Stimulated activated CD4-positive, alpha-beta T cell treated with anti-CD3 and anti-CD28 coated beads, Interleukin-12 subunit alpha, Interleukin-12 subunit beta, amount 100 ng/mL, for 24 hours (primary cell): ENCODE results near the gene ENO2.
A peak's percentile ranks its signal among the peaks of the same experiment; 100 is the strongest.

ENCODE experiments used
- DNase-seq, 2 experiments: peaks; one replicate each; pipeline ENCODE4 v3.0.0-alpha.2; 2020; ENCODE audit warnings: low read depth in 2 of 2

The ENO2 gene

GRCh38 chr12:6948873-6949594 lies 34.7 kb downstream of the ENO2 start:
- DNase-seq: no peak

- no peak for DNase-seq
Observed at GRCh38 chr12:6950401-6950801, 36.0 kb downstream of the ENO2 start.

GRCh38 chr12:6950811-6951540 lies 36.6 kb downstream of the ENO2 start, which contains the start of gene PTPN6:
PTPN6 (plus strand) TSS chr12:6951356; CDS start chr12:6951513, 157 bp downstream.
- DNase-seq: peak in 1 of 2 experiments; percentile 59

- DNase-seq: no peak
Observed at GRCh38 chr12:6951551-6952120, 37.3 kb downstream of the ENO2 start.

- no peak for DNase-seq
Observed at GRCh38 chr12:6952121-6952862, 37.9 kb downstream of the ENO2 start.

- DNase-seq: no peak
Observed at GRCh38 chr12:6952863-6953441, 38.6 kb downstream of the ENO2 start.

- DNase-seq: peak; percentile 69 to 84
Observed at GRCh38 chr12:6953442-6954315, 39.3 kb downstream of the ENO2 start.

GRCh38 chr12:6954316-6955107 lies 40.1 kb downstream of the ENO2 start:
- no peak for DNase-seq

GRCh38 chr12:6955108-6956020 lies 41.0 kb downstream of the ENO2 start:
- DNase-seq: no peak

GRCh38 chr12:6956021-6956727 lies 41.8 kb downstream of the ENO2 start:
- no peak for DNase-seq

GRCh38 chr12:6957151-6957701 lies 42.8 kb downstream of the ENO2 start:
- DNase-seq: no peak

- no peak for DNase-seq
Observed at GRCh38 chr12:6957741-6958608, 43.6 kb downstream of the ENO2 start.

GRCh38 chr12:6958609-6959057 lies 44.3 kb downstream of the ENO2 start:
- no peak for DNase-seq

- DNase-seq: no peak
Observed at GRCh38 chr12:6959058-6959804, 44.9 kb downstream of the ENO2 start.

- DNase-seq: no peak
Observed at GRCh38 chr12:6959805-6960592, 45.6 kb downstream of the ENO2 start.
